ENCODE data around the gene SLC2A5.
"Not testable (repeated sequence)": the region's sequence is repeated elsewhere in the genome, so short reads cannot be mapped to it uniquely, and the experiment has no call there.

Gene SLC2A5

DNA sequence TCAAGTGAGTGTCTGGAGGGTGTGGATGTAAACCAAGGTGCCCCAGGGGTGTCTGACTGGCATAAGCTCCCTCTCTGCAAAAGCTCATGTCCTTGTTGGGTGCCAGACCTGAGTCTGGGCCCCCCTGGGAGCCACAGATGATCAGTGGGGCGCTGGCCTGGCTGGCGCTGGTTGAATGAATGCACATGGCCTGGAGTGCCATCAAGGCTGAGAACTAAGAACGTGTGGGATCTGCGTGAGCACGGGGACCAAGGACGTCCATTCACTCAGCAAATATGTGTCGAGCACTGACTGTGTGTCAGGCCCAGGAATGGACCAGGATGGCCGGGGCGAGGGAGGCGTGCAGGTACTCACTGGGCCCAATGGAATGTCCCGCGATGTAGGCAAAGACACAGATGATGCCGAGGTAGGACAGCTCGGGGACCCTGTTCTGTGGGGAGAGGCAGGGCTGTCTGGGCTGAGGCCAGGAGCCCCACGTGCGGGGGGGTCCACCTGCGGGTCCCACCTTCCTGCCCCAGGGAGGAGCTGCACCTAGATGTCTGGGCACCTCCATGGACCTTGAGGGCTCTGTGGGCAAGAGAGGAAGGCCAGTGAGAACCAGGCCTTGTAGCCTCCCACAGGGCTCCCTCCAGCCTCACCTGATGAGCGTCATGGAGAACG lies 62.3 kb downstream of the SLC2A5 start:
- no peak overlapping the region for H3K27ac ChIP-seq
- ChIA-PET CTCF (no interaction called here), POLR2A (ENCODE audit: low non-redundant PET) (no interaction called here)
- no peak for DNase-seq (ENCODE audit: low spot score)
- TF ChIP-seq, protein P1, sequence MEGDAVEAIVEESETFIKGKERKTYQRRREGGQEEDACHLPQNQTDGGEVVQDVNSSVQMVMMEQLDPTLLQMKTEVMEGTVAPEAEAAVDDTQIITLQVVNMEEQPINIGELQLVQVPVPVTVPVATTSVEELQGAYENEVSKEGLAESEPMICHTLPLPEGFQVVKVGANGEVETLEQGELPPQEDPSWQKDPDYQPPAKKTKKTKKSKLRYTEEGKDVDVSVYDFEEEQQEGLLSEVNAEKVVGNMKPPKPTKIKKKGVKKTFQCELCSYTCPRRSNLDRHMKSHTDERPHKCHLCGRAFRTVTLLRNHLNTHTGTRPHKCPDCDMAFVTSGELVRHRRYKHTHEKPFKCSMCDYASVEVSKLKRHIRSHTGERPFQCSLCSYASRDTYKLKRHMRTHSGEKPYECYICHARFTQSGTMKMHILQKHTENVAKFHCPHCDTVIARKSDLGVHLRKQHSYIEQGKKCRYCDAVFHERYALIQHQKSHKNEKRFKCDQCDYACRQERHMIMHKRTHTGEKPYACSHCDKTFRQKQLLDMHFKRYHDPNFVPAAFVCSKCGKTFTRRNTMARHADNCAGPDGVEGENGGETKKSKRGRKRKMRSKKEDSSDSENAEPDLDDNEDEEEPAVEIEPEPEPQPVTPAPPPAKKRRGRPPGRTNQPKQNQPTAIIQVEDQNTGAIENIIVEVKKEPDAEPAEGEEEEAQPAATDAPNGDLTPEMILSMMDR (conservative IDR thresholded peaks at IDR 0.05; ENCODE audit: low read depth), result no peak

DNA sequence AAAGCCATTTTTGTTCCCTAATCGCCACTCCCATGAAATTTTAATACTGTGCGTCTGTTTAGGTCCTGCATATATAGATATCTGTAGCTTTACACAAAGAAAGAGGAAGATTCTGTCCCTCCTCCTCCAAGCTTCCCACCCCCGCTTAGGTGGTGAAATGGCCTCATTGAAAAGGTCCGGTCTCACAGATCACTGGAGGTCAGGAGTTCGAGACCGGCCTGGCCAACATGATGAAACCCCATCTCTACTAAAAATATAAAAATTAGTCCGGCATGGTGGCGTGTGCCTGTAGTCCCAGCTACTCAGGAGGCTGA lies 64.1 kb downstream of the SLC2A5 start:
- no peak overlapping the region for H3K27ac ChIP-seq
- CTCF ChIA-PET, result interaction anchor here (0.6 to 2.0 kb wide), 11 partner anchors 9 to 1378 kb away, joined by 3 to 12 read pairs (median 4); partner anchors contain the start of gene ENO1
- no peak for DNase-seq (ENCODE audit: low spot score)
- POLR2A ChIA-PET (ENCODE audit: low non-redundant PET), result no interaction called here
- TF ChIP-seq, protein P1 (conservative IDR thresholded peaks at IDR 0.05; ENCODE audit: low read depth), result 0 out of 2 replicates have a peak, but pooled peaks have one; percentile 16

DNA sequence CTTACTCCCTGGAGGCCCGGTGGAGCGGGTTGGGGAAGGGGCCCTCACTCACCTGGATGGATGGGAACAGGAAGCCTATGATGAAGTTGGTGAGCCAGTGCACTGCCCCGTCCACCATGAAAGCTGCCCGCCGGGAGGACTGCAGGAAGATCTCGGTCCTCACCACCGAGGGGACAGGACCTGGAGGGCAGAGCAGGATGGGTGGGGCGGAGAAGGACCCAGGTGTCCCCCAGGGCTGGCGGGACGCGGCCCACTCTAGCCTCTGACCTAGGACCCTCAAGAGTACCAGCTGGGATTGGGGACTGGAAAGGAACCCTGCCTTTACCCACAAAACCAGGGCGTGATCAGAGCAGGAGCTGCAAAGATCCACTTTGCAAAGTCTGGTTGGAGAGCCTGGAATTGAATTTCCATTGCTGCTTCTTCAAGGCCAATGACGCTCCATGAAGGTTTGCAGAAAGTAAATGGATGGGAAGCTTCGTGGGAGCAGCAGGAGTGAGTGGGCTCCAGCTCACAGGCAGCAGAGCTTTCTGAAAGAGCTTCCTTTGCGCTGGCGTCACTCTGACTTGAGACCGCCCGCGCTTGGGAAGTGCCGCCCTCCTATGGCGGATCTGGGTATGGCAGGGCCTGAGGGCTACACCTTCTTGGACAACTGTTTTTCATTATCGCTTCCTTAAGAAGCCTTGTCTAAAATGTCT lies 64.6 kb downstream of the SLC2A5 start:
- POLR2A ChIA-PET (ENCODE audit: low non-redundant PET), result no interaction called here
- TF ChIP-seq, protein P1 (conservative IDR thresholded peaks at IDR 0.05; ENCODE audit: low read depth), result peak; percentile 79
- no peak overlapping the region for H3K27ac ChIP-seq
- peak; percentile 64 for DNase-seq (ENCODE audit: low spot score)
- CTCF ChIA-PET, result interaction anchor here (0.6 to 2.0 kb wide), 13 partner anchors 10 to 347 kb away, joined by 3 to 12 read pairs (median 4); partner anchors contain the start of gene ENO1

DNA sequence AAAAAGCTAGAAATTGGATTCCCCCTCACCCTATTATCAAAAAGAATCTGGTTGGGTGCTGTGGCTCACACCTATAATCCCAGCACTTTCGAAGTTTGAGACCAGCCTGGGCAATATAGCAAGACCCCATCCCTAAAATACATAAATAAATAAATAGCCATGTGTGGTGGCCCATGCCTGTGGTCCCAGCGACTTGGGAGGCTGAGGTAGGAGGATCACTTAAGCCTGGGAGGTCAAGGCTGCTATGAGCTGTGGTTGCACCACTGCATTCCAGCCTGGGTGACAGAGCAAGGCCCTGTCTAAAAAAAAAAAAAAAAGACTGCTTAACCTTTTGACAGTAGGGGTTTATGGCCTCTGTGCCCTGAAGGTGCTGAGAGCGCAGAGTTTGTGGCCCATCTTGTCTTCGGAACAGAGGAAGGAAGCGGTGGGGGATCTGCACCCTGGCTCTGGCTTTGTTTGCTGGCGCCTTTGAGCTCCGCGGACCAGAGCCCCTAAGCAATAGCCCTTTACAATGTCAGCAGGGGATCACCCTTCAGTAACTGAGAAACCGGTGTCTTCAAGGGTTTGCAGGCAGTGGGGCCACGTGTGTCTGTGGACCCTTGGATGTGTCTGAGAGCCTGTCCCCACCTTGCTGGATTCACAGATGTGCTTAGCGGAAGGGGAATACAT lies 65.3 kb downstream of the SLC2A5 start:
- POLR2A ChIA-PET (ENCODE audit: low non-redundant PET), result no interaction called here
- TF ChIP-seq, protein P1 (conservative IDR thresholded peaks at IDR 0.05; ENCODE audit: low read depth), result no peak

DNA sequence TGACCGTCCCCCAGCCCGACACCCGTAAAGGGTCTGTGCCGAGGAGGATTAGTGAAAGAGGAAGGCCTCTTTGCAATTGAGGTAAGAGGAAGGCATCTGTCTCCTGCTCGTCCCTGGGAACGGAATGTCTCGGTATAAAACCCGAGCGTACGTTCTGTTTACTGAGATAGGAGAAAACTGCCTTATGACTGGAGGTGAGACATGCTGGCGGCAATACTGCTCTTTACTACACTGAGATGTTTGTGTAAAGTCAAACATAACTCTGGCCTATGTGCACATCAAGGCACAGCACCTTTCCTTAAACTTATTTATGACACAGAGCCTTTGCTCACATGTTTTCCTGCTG lies 67.2 kb downstream of the SLC2A5 start:
- H3K27ac ChIP-seq; POLR2A ChIA-PET (ENCODE audit: low non-redundant PET); CTCF ChIA-PET; DNase-seq (ENCODE audit: low spot score): not testable (repeated sequence)

More for the DNA sequence above, 65.3 kb downstream of the SLC2A5 start:
- CTCF ChIA-PET, result interaction anchor here (0.7 to 2.0 kb wide), 3 partner anchors 10 to 217 kb away, joined by 3 to 9 read pairs (median 6); no protein-coding TSS in a partner anchor
- H3K27ac ChIP-seq, result no peak overlapping the region
- no peak for DNase-seq (ENCODE audit: low spot score)

DNA sequence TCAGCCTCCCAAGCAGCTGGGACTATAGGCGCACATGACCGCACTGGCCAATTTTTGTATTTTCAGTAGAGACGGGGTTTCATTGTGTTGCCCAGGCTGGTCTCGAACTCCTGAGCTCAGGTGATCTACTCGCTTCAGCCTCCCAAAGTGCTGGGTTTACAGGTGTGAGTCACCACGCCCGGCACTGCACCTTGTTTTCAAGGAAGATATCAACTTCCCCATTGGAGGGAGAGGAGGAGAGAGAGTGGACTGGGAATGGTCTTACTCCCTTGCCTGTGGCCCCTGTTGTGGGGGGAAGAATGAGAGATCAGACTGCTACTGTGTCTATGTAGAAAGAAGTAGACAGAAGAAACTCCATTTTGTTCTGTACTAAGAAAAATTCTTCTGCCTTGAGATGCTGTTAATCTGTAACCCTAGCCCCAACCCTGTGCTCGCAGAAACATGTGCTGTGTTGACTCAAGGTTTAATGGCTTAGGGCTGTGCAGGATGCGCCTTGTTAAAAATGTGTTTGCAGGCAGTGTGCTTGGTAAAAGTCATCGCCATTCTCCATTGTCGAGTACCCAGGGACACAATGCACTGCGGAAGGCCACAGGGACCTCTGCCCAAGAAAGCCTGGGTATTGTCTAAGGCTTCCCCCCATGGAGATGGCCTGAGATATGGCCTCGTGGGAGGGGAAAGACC lies 67.8 kb downstream of the SLC2A5 start:
- CTCF ChIA-PET; POLR2A ChIA-PET (ENCODE audit: low non-redundant PET); H3K27ac ChIP-seq; DNase-seq (ENCODE audit: low spot score): not testable (repeated sequence)

DNA sequence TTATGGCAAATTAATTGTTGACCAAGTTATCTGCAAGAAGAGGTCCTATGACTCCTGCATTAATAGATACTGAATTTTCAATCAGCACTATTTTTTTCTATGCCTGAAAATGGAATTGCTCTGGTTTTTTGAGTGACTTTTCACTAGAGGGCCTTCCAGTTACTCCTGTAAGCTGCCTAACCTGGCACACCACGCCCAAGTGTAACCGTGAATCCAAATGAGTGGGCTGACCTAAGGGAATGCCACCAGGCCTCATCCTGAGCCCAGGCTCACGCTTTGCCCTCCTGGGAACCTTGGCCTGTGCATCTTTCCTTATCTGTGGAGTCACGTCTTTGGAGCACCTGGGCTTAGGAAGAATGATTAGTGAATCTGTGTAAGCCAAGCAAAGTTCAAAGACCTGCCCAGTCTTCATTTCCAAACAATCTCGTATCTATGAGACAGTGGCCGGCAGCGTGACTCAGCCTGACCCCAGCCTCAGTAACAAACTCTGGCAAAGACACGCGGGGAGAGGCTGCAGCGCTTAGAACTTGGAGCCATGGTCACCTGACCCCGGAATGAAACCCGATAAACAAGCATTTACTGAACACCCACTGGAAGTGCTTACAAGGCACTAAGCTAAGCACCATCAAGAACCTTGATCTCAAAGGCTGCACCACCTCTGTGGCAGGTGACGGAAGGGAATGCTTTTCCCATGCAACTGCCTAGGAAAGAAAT lies 75.3 kb downstream of the SLC2A5 start:
- CTCF ChIA-PET; H3K27ac ChIP-seq; DNase-seq (ENCODE audit: low spot score); POLR2A ChIA-PET (ENCODE audit: low non-redundant PET): not testable (repeated sequence)
